ENCODE results near the gene ZNF354C.

ZNF354C gene

GRCh38 chr5:179128041-179128365 is 67.8 kb downstream of the ZNF354C start:
- DNase-seq = no peak

DNA sequence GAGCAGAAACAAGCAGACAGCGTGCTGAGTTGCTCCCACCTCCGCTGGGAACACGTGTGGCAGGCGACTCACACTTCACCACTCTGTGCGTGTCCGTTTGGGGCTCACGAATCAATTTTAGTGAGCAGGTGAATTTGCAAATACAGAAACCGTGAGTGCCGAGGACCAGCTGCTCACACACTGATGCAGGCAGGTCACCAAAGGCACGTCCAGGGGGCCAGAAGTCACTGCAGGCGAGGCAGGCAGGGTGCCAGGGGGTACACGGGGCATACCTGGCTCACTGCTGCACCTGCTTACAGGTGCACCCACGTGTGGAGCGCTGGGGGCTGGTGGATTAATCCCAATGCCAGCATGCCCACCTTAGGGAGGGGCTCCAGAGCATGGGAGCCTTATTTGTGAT is 68.8 kb downstream of the ZNF354C start:
- no peak for DNase-seq

- no peak for DNase-seq
These were observed 69.5 kb downstream of the ZNF354C start for GRCh38 chr5:179129607-179130071.

DNA sequence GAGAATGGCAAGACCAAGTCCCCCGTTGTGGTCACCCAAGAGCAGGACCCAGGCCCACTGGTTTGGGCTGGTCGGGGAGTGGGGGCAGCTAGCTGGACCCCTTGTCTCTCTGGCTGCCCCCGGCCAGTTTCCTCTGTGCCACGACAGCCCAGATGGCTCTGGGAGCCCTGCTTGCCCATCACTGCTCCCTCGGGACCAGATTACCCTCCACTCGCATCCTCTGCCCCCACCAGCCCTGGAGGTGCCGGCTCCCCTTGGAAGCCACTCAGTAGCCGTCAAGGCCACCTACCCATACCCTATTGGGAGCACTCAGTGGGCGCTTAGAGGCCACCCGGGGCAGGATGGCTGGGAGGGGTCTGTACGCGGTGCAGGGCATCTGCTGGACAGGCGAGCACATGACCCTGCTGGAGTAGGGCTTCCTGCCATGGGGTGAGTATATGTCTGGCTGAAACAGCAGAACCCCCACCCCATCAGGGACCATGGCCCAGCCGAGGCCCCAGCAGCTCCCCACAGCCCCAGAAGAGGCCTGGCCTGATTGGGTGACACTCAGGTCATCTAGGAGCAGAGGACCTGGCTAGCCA is 70.0 kb downstream of the ZNF354C start:
- no peak for DNase-seq

GRCh38 chr5:179131321-179131835 is 71.2 kb downstream of the ZNF354C start:
- no peak for DNase-seq

DNA sequence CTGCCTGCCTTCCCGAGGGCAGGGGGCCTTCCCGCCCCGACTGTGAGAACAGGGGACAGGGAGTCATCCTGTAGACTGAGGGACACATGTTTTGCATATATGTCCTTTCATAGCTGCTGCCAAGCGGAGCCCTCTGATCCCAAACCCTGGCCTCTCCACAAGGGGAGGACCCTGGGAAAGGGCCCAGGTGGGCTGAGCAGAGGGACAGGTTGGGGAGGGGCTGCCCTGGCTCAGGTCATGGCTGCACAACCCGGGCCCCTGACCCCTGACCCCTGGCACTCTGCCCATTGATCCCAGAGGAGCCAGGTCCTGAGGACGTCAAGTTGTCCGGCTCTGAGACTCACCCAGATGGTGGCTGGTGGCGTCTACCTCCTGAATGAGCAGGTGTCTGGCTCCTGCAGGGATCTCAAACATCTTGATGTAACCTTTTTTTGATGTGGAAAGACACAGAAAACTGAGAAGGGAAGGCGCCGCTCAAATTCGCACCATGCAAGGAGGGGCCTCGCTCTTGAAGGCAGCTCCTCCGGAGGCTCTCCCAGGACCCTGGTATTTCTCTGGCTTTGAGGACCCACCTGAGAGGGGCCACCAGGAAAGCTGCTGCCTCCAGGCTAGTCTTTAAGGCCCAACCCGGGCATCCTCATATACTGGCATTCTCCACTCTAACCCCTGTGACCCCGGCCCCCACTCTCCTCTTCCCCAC is 71.9 kb downstream of the ZNF354C start:
- DNase-seq = no peak

GRCh38 chr5:179132586-179133355 is 72.6 kb downstream of the ZNF354C start:
- no peak for DNase-seq

All from hematopoietic multipotent progenitor cell treated with erythropoietin and hydrocortisone succinate and interleukin-3 and kit ligand, for 4 days (in vitro differentiated cells).